ENCODE measurements around the gene KLHL22.
"Not testable (repeated sequence)": the region's sequence is repeated elsewhere in the genome, so short reads cannot be mapped to it uniquely, and the experiment has no call there.

Gene KLHL22

DNA sequence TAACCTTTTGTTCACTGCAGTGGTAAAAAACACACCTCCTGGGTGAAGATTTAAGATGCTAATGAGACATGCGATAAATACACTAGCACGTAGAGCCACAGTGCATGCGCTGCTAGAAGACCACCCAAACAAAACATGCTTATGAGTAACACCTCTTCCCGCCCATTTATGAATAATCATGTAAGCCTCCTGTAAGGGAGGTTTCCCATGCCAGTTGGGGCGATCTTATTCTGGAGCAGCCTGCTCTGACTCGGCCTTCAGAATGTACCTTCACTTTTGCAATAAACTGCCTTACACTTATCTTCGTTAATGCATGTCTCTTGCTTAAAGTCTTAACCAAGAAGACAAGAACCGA is 39.9 kb downstream of the KLHL22 start:
- H3K36me3 ChIP-seq (ENCODE audit: insufficient read depth), result no peaks in the 10 kb centered on the region
- no peak overlapping the region for H3K4me2 ChIP-seq

DNA sequence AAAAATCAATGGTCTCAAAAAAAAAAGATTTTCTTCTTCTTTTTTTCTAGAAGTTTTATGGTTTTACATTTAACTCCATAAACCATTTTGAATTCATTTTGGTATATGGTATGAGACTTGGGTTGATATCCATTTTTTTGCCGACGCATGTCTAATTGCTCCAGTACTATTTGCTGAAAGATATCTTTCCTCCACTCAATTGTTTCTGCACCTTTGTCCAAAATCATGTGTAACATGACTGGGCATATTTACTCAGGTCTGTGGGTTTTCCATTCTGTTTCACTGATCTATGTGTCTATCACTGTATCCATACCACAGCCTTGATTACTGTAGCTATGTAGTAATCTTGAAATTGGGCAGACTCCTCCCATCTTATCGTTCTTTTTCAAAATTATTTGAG is 42.4 kb downstream of the KLHL22 start:
- no peaks in the 10 kb centered on the region for H3K36me3 ChIP-seq (ENCODE audit: insufficient read depth)
- TF ChIP-seq, protein P1, sequence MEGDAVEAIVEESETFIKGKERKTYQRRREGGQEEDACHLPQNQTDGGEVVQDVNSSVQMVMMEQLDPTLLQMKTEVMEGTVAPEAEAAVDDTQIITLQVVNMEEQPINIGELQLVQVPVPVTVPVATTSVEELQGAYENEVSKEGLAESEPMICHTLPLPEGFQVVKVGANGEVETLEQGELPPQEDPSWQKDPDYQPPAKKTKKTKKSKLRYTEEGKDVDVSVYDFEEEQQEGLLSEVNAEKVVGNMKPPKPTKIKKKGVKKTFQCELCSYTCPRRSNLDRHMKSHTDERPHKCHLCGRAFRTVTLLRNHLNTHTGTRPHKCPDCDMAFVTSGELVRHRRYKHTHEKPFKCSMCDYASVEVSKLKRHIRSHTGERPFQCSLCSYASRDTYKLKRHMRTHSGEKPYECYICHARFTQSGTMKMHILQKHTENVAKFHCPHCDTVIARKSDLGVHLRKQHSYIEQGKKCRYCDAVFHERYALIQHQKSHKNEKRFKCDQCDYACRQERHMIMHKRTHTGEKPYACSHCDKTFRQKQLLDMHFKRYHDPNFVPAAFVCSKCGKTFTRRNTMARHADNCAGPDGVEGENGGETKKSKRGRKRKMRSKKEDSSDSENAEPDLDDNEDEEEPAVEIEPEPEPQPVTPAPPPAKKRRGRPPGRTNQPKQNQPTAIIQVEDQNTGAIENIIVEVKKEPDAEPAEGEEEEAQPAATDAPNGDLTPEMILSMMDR (conservative IDR thresholded peaks at IDR 0.05; ENCODE audit: low read depth, low read length), result no peak
- H4K20me1 ChIP-seq (ENCODE audit: insufficient read depth), result no peaks in the 10 kb centered on the region
- H3K4me1 ChIP-seq (ENCODE audit: low read depth, poor library complexity, severe bottlenecking), result peaks cover 6% of the 10 kb centered on the region
- no peak overlapping the region for H3K4me2 ChIP-seq
- H3K4me3 ChIP-seq (IDR thresholded peaks at IDR 0.05; ENCODE audit: insufficient read depth, low read depth, low read length), result no peak overlapping the region
- H3K9ac ChIP-seq, result no peak overlapping the region
- H3K27me3 ChIP-seq (ENCODE audit: insufficient read depth, low read depth), result no peaks in the 10 kb centered on the region
- no peaks in the 10 kb centered on the region for H3K79me2 ChIP-seq (ENCODE audit: insufficient read depth, low read depth)
- H2AFZ ChIP-seq (ENCODE audit: low read depth), result no peak overlapping the region
- H3K27ac ChIP-seq, result no peak overlapping the region

More for the DNA sequence above, 39.9 kb downstream of the KLHL22 start:
- Histone ChIP-seq H3K27me3 (ENCODE audit: insufficient read depth, low read depth) (no peaks in the 10 kb centered on the region), H3K4me3 (IDR thresholded peaks at IDR 0.05; ENCODE audit: insufficient read depth, low read depth, low read length) (no peak overlapping the region), H3K4me1 (ENCODE audit: low read depth, poor library complexity, severe bottlenecking) (peaks cover 6% of the 10 kb centered on the region), H2AFZ (ENCODE audit: low read depth) (no peak overlapping the region), H4K20me1 (ENCODE audit: insufficient read depth) (no peaks in the 10 kb centered on the region), H3K79me2 (ENCODE audit: insufficient read depth, low read depth) (no peaks in the 10 kb centered on the region), H3K27ac (no peak overlapping the region), H3K9ac (no peak overlapping the region)
- TF ChIP-seq, protein P1 (conservative IDR thresholded peaks at IDR 0.05; ENCODE audit: low read depth, low read length), result no peak

DNA sequence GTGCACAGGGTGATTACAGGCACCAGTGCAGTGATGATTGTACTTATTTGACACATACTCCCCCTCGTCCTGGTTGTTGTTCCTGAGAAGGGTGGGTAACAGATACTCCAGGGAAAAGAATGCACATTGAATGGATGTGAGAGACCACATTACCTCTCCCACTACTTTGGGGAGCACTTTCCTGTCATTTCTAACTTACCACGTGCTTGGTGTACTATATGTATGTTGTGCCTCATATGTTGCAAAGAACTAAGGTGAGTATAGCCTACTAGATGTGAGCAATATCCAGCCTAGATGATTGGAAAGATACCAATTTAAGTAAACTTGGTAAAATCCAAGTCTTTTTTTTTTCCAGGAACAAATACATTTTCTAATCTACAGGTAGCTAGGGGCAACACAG is 43.7 kb downstream of the KLHL22 start:
- Histone ChIP-seq H3K36me3 (ENCODE audit: insufficient read depth) (no peaks in the 10 kb centered on the region), H3K9ac (no peak overlapping the region), H4K20me1 (ENCODE audit: insufficient read depth) (no peaks in the 10 kb centered on the region), H3K27ac (no peak overlapping the region), H2AFZ (ENCODE audit: low read depth) (no peak overlapping the region), H3K4me2 (no peak overlapping the region), H3K4me3 (IDR thresholded peaks at IDR 0.05; ENCODE audit: insufficient read depth, low read depth, low read length) (no peak overlapping the region), H3K4me1 (ENCODE audit: low read depth, poor library complexity, severe bottlenecking) (peaks cover 6% of the 10 kb centered on the region), H3K79me2 (ENCODE audit: insufficient read depth, low read depth) (no peaks in the 10 kb centered on the region), H3K27me3 (ENCODE audit: insufficient read depth, low read depth) (no peaks in the 10 kb centered on the region)
- TF ChIP-seq, protein P1 (conservative IDR thresholded peaks at IDR 0.05; ENCODE audit: low read depth, low read length), result no peak

DNA sequence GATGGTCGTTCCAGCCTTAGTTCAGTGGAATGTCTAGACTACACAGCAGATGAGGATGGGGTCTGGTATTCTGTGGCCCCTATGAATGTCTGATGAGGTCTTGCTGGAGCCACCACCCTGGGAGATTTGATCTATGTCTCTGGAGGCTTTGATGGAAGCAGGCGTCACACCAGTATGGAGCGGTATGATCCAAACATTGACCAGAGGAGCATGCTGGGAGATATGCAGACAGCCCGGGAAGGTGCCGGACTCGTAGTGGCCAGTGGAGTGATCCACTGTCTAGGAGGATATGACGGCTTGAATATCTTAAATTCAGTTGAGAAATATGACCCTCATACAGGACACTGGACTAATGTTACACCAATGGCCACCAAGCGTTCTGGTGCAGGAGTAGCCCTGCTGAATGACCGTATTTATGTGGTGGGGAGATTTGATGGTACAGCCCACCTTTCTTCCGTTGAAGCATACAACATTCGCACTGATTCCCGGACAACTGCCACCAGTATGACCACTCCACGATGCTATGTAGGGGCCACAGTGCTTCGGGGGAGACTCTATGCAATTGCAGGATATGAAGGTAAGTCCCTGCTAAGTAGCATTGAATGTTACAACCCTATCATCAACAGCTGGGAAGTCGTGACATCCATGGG is 44.3 kb downstream of the KLHL22 start:
- not testable (repeated sequence) for H3K4me3 ChIP-seq (IDR thresholded peaks at IDR 0.05; ENCODE audit: insufficient read depth, low read depth, low read length); H3K27ac ChIP-seq; H3K27me3 ChIP-seq (ENCODE audit: insufficient read depth, low read depth); H2AFZ ChIP-seq (ENCODE audit: low read depth); H3K79me2 ChIP-seq (ENCODE audit: insufficient read depth, low read depth); H3K36me3 ChIP-seq (ENCODE audit: insufficient read depth); H3K4me1 ChIP-seq (ENCODE audit: low read depth, poor library complexity, severe bottlenecking); H3K9ac ChIP-seq; H3K4me2 ChIP-seq; H4K20me1 ChIP-seq (ENCODE audit: insufficient read depth)

DNA sequence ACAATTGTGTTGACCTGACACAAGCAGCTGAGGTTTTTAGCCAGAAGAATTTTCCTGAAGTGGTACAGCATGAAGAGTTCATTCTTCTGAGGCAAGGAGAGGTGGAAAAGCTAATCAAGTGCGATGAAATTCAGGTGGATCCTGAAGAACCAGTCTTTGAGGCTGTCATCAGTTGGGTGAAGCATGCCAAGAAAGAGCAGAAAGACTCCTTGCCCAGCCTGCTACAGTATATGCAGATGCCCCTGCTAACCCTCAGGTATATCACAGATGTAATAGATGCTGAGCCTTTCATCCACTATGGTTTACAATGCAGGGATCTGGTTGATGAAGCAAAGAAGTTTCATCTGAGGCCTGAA is 45.1 kb downstream of the KLHL22 start:
- Histone ChIP-seq H3K4me1 (ENCODE audit: low read depth, poor library complexity, severe bottlenecking) (no peaks in the 10 kb centered on the region), H3K27ac (no peak overlapping the region), H4K20me1 (ENCODE audit: insufficient read depth) (no peaks in the 10 kb centered on the region), H2AFZ (ENCODE audit: low read depth) (no peak overlapping the region), H3K27me3 (ENCODE audit: insufficient read depth, low read depth) (no peaks in the 10 kb centered on the region), H3K36me3 (ENCODE audit: insufficient read depth) (no peaks in the 10 kb centered on the region), H3K79me2 (ENCODE audit: insufficient read depth, low read depth) (no peaks in the 10 kb centered on the region), H3K4me3 (IDR thresholded peaks at IDR 0.05; ENCODE audit: insufficient read depth, low read depth, low read length) (no peak overlapping the region), H3K4me2 (no peak overlapping the region), H3K9ac (no peak overlapping the region)
- TF ChIP-seq, protein P1 (conservative IDR thresholded peaks at IDR 0.05; ENCODE audit: low read depth, low read length), result no peak

Measured in KMS-11 (cell line).